Thoracic aorta (tissue), 2 donors: Measurements from ENCODE around the gene MALAT1. TPM values are rescaled to one million over a fixed set of nuclear protein-coding genes. Genes with fewer than 3 reads are reported as not detected.

Experiments used
- ATAC-seq: fragments of 150-250 bp; one replicate; pipeline ENCODE4 v1.8.0; 2017; ENCODE audit warnings: low read depth; ENCODE audit not compliant: insufficient number of reproducible peaks, low FRiP score
- DNase-seq: peaks from one replicate; pipeline ENCODE4 v3.0.0-alpha.2; 2020; ENCODE audit warnings: low spot score
- H3K27ac ChIP-seq, 2 donors: fragments of 200-600 bp; sonication (generic); 1 replicate in 1 of 2; 2 replicates in 1 of 2; pipeline ENCODE4 v1.5.1; 2016; ENCODE audit warnings: mild to moderate bottlenecking in 2 of 2, moderate library complexity in 2 of 2
- H3K27me3 ChIP-seq: fragments of 200-600 bp; sonication (generic); replicated peaks from 2 replicates; pipeline ENCODE4 v1.6.0; 2016; ENCODE audit warnings: mild to moderate bottlenecking; ENCODE audit not compliant: insufficient read depth
- H3K36me3 ChIP-seq: fragments of 200-600 bp; sonication (generic); one replicate; pipeline ENCODE4 v1.5.1; 2016
- H3K4me1 ChIP-seq, 2 donors: fragments of 200-600 bp; sonication (generic); 1 replicate in 1 of 2; 2 replicates in 1 of 2; pipeline versions ENCODE4 v1.5.1 to v1.6.0; 2016; ENCODE audit warnings: low read depth in 2 of 2, mild to moderate bottlenecking in 1 of 2; ENCODE audit not compliant: control insufficient read depth in 1 of 2
- H3K4me3 ChIP-seq: fragments of 200-600 bp; sonication (generic); 2 replicates; pipeline ENCODE4 v1.5.1; 2016; ENCODE audit warnings: mild to moderate bottlenecking
- H3K9me3 ChIP-seq: fragments of 200-600 bp; sonication (generic); 2 replicates; pipeline ENCODE4 v1.5.1; 2016
- total RNA-seq, 2 donors: library from RNA; depleted of rRNA; stranded (reverse); fragments of >200 nt; gene quantifications; one replicate each; pipeline versions ENCODE4 v1.1.0 to v1.2.3, GENCODE V29; 2016
- TF ChIP-seq, protein P1 (sequence below): fragments of 200-600 bp; sonication (generic); IDR thresholded peaks from one replicate; pipeline ENCODE4 v1.5.1; 2019; ENCODE audit warnings: antibody characterized with exemption

Gene MALAT1
- total RNA-seq, 2 donors from 2014 or later: 20,776 to 38,952 TPM

DNA sequence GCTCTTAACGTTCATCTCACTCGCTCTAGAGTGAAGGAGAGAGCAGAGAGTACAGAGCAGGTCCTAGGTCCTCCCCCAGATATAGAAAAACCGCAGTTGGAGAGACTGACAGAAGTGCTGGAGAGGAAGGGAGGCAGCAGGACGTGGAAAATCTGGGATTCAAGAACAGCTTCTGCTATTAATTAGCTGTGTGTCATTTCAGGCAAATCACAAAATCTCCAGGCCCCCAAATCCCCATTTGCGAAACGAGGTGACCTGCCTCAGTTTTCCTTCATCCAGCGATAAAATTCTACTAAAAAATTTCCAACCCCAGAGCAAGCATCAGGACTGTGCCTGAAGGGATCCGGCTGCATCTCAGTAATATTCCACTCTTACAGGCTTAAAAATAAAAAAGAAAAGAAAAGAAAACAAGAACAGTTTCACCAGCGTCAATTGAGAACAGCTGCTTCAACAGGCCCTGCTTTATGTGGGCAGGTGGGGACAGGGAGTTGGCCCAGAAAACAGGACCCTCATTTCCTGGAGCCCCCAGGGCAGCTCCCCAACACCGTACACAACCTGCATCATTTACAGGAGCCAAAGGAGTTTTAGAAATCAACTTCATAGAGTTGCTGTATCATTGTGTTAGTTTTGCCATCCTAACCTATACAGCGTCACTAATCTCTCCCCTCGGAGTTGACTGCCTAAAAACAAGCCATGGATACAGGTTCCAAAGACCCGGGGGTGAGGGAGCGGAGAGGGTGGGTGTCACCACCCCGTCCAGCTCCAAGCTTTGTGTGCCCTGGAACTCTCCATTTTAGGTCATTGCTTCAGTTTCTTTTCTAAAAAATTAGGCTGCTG, 2.3 kb upstream of the MALAT1 start:
- TF ChIP-seq, protein P1, sequence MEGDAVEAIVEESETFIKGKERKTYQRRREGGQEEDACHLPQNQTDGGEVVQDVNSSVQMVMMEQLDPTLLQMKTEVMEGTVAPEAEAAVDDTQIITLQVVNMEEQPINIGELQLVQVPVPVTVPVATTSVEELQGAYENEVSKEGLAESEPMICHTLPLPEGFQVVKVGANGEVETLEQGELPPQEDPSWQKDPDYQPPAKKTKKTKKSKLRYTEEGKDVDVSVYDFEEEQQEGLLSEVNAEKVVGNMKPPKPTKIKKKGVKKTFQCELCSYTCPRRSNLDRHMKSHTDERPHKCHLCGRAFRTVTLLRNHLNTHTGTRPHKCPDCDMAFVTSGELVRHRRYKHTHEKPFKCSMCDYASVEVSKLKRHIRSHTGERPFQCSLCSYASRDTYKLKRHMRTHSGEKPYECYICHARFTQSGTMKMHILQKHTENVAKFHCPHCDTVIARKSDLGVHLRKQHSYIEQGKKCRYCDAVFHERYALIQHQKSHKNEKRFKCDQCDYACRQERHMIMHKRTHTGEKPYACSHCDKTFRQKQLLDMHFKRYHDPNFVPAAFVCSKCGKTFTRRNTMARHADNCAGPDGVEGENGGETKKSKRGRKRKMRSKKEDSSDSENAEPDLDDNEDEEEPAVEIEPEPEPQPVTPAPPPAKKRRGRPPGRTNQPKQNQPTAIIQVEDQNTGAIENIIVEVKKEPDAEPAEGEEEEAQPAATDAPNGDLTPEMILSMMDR: no peak
- Histone ChIP-seq H3K9me3 (no peaks in the 10 kb centered on the region), H3K4me1 (peaks cover 51 to 60% of the 10 kb centered on the region in 2 donors), H3K27ac (peak overlapping the region; percentile 99 to 100), H3K4me3 (peak overlapping the region; percentile 71), H3K36me3 (peaks cover 6% of the 10 kb centered on the region), H3K27me3 (no peaks in the 10 kb centered on the region)
- ATAC-seq (no peak), DNase-seq (no peak)

DNA sequence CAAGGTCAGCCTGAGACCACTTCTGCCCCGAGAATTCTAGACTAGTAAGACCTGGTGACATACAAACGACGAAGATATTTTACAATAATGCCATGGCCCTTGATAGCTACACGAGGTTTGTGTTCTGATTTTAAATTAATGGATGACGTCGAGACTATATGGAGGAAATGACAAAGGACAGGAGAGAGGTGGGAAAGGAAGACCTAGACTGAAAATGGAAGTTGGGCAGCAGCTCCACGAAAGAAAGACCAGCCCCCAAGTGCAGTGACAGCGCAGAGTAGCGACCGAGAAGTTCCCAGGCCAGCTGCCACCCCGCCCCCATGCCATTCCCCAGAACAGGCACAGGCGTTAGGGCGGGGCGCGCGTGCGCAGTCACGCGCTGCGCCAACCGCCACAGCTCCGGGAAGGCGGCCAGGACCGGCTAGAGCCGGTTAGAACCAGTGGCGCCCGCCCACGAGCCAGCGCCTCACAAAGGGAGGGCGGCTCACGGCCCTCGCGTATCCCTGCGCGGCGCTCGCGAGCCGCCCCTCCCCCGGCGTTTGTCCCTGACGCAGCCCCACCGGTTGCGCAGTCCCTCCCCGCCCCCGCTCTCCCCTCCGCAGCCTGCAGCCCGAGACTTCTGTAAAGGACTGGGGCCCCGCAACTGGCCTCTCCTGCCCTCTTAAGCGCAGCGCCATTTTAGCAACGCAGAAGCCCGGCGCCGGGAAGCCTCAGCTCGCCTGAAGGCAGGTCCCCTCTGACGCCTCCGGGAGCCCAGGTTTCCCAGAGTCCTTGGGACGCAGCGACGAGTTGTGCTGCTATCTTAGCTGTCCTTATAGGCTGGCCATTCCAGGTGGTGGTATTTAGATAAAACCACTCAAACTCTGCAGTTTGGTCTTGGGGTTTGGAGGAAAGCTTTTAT, 1.5 kb upstream of the MALAT1 start:
- ATAC-seq: peak; percentile 48

DNA sequence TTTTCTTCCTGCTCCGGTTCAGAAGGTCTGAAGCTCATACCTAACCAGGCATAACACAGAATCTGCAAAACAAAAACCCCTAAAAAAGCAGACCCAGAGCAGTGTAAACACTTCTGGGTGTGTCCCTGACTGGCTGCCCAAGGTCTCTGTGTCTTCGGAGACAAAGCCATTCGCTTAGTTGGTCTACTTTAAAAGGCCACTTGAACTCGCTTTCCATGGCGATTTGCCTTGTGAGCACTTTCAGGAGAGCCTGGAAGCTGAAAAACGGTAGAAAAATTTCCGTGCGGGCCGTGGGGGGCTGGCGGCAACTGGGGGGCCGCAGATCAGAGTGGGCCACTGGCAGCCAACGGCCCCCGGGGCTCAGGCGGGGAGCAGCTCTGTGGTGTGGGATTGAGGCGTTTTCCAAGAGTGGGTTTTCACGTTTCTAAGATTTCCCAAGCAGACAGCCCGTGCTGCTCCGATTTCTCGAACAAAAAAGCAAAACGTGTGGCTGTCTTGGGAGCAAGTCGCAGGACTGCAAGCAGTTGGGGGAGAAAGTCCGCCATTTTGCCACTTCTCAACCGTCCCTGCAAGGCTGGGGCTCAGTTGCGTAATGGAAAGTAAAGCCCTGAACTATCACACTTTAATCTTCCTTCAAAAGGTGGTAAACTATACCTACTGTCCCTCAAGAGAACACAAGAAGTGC, 661 bp upstream of the MALAT1 start:
- TF ChIP-seq, protein P1: no peak
- Histone ChIP-seq H3K36me3 (peaks cover 22% of the 10 kb centered on the region), H3K27me3 (no peaks in the 10 kb centered on the region), H3K9me3 (no peaks in the 10 kb centered on the region), H3K4me3 (peak overlapping the region; percentile 89), H3K4me1 (peaks cover 34 to 44% of the 10 kb centered on the region in 2 donors), H3K27ac (peak overlapping the region; percentile 99)
- DNase-seq (no peak), ATAC-seq (no peak)

More for the DNA sequence above, 1.5 kb upstream of the MALAT1 start:
- H3K36me3 ChIP-seq: peaks cover 14% of the 10 kb centered on the region
- H3K9me3 ChIP-seq: no peaks in the 10 kb centered on the region
- TF ChIP-seq, protein P1: no peak
- no peaks in the 10 kb centered on the region for H3K27me3 ChIP-seq
- peak overlapping the region; percentile 99 to 100 for H3K27ac ChIP-seq
- H3K4me1 ChIP-seq: peaks cover 42 to 52% of the 10 kb centered on the region in 2 donors
- DNase-seq: peak; percentile 92
- peak overlapping the region; percentile 89 for H3K4me3 ChIP-seq

DNA sequence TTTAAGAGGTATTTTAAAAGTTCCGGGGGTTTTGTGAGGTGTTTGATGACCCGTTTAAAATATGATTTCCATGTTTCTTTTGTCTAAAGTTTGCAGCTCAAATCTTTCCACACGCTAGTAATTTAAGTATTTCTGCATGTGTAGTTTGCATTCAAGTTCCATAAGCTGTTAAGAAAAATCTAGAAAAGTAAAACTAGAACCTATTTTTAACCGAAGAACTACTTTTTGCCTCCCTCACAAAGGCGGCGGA, 193 bp upstream of the MALAT1 start:
- Histone ChIP-seq H3K9me3 (no peaks in the 10 kb centered on the region), H3K4me3 (peak overlapping the region; percentile 89), H3K4me1 (peaks cover 29 to 39% of the 10 kb centered on the region in 2 donors), H3K36me3 (peaks cover 26% of the 10 kb centered on the region), H3K27ac (peak overlapping the region; percentile 99), H3K27me3 (no peaks in the 10 kb centered on the region)
- DNase-seq (no peak), ATAC-seq (no peak)
- TF ChIP-seq, protein P1: no peak
